GDM1 (cell line): Measurements from ENCODE around the gene ZNF385C.

Source experiments
- DNase-seq: peaks from one replicate; lab custom pipeline; 2025; lab: John Stamatoyannopoulos, UW

Gene ZNF385C

DNA sequence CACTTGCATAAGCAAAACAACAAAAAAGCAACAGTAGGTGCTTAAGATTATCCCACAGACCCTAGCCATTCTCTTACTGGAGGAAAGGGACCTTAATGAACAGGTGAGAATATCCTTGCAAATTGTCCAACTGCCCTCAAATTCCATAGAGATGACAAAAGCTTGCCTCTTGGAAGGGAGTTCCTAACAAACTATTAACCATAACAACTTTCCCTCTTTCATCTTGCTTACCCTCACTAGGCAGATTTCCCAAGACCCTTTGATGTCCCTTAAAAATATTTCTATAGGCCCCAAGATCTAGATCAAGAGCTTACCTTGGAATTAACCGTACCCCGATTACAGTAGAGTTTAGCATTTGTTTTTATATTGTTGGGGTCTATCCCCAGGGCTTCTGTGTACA, 109.9 kb downstream of the ZNF385C start:
- DNase-seq, result no peak

DNA sequence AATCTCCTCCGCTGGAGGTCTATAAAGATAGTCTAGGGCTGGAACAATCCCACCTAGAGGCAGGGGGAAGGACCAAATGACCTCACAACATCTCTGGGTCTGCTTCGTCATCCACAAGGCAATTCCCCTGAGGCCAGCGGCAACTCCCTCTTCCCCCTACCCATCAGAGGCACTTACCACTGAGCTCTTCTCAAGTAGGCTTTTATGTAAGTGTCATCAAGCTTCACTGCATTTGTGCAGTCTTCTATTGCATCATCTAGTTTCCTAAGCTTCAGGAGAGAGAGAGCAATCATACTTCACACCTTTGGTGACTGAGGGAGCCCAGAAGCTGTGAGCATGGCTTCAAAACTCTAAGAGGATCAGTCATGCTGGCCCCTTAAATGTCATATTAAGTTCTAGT, 110.6 kb downstream of the ZNF385C start:
- no peak for DNase-seq

DNA sequence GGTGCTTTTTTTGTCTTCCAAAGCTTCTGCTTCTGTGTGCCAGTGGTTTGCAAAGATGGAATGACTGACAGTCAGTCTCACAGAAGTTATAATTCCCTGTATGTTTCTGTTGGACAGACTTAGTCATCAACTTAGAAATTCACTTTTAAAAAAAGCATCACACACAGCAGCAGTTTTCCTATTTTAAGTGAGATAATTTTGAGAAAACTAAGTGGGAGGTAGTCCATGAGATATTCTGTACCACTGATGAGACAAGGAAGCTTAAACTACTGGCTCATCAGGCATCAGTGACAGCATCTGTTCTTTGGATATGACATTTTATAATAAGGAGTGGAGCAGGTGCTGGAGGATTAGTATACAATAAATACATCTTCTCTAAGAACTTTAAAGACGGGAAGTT, 111.6 kb downstream of the ZNF385C start:
- no peak for DNase-seq

DNA sequence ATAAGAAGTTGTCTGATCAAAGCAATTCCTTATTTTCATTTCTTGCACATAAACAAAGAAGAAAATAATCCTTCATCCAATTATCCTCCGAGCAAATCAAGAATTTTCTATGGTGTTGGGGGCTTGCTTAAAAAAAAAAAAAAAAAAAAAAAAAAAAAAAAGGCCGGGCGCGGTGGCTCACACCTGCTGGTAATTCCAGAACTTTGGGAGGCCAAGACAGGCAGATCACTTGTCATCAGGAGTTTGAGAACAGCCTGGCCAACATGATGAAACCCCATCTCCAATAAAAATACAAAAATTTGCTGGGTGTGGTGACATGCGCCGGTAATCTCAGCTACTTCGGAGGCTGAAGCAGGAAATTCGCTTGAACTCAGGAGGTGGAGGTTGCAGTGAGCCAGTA, 112.4 kb downstream of the ZNF385C start:
- no peak for DNase-seq

DNA sequence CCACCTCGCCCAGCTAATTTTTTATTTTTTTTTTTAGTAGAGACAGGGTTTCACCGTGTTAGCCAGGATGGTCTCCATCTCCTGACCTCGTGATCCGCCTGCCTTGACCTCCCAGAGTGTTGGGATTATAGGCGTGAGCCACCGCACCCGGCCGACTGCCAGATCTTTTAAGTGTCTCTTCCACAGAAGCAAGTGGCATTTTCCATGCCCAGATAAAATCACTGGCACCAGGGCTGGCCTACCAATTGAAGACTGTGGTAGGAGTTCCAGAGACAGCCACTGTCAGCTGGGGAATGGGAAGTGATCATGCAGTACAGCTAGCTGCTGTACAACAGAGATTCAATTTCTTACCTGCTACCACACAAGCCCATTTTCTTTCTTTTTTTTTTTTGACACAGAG, 113.8 kb downstream of the ZNF385C start:
- no peak for DNase-seq

DNA sequence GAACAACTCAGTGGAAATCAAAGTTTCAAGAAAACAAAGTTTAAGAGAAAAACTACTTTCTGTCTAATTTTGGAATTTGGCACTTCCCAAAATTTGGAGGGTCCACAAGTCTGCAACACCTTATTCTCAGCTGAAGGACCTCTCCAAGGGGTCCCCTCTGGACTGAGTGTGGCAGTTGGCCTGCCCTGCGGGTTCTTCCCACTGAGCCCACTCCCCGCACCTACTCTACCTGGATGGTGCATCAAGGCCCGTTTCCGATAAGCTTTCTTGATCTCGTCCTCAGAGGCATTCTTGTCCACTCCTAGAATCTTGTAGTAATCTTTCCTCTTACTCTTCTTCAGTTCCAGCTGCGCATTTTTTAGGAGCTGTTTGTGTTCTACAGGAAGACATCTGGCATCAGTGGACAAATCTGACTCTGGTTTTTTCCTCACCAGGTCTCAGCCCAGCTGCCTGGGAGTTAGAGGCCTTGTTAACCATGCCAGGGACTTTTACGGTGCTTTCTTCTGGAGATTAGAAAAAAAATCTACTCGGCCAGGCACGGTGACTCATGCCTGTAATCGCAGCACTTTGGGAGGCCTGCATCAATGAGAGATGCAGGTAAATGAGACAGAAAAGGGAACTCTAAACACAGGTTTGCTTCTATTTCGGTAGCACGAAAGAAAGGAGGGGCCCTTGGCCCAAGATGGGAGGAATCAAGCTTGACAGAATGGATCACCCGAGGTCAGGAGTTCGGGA, 116.1 kb downstream of the ZNF385C start:
- no peak for DNase-seq

DNA sequence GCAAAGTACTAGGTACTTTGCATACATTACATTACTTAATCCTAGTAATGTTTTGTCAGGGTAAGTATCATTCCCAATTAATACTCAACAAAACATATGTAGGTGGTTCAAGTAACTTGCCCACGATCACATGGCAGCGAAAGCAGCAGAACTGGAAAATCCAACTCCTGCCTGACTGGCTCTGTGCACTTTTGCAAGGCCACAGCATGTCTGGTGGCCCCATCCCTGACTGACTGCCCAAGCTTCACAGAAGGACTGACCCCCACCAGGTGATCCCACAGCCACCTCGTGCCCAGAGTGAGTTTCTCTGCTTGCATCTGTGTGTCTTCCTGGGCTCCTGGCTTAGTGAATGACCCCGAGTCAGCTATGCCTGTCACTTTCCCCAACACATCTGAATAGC, 120.3 kb downstream of the ZNF385C start:
- DNase-seq, result no peak

DNA sequence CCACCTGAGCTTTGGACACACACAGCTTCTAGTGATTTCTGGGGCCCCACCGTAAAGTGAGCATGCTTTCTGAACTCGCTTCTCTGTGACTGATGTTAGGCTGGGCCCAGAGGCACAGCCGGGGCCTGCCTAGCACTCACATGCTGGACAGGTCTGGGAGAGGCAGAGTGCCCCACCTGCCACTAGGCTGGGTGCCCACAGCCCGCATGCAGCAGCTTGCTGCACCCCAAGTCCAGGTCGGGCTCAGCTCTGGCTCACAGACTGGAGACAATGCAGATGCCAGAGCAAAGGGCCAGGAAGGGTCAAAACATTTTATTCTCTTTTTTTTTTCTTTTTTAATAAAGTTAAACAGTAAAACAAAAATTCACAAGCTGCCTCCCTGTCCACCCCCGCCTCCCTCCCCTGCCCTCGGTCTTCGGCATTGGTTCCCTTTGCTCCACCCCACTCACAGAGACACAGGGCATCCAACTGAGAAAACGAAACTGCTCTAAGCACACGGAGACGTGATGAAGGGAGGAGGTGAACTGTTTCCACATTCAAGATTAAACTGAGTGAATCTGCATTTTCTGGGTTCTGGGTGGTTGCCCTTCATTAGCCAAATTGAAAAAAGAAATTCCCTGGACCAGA, 122.0 kb downstream of the ZNF385C start:
- no peak for DNase-seq
